CD4-positive, alpha-beta T cell treated with Interleukin-2 at 100 ng/mL for 4 hours (primary cell): ENCODE measurements around the gene DCDC1.

Source experiments
- DNase-seq: peaks from one replicate; pipeline ENCODE4 v3.0.0-alpha.2; 2020; ENCODE audit warnings: low spot score

DCDC1 gene

GRCh38 chr11:30837252-30837651, 532.3 kb downstream of the DCDC1 start:
- DNase-seq, result no peak

DNA sequence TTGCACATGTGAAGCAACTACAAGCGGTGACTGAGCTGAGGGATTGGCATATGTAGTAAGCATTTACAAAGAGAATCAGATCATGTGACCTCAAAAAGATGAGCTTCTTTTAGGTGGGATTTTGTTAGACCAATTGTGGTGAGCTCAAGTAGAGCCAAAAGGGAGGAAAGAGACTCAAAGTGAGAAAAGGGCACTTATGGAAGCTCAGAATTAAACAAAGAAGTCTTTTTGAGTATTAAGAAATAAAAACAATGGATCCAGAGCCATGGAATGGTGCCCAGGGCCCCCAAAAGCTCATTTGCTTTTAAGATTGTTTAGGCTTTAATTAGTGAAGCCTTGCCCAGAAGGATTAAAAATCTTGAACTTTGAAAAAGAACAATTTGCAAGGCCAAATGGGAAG, 536.7 kb downstream of the DCDC1 start:
- no peak for DNase-seq

DNA sequence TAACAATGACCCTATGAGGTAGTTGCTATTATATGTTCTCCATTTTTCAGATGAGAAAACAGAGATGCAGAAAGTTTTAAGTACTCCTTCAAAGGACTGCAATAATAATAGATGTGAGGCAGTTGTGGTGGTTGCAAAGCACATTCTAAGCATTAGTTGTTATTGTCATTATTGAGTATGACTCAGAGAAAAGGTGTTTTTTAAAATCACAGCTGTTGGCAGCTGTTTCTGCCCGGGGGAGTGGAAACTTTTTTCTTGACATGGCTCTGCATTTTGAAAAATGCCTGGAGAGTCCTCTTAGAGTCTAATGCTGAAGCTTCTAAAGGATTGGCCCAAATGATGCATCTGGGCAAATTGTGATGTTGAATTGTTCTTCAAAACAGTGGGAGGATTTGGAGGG, 538.9 kb downstream of the DCDC1 start:
- no peak for DNase-seq

GRCh38 chr11:30826911-30827310, 542.6 kb downstream of the DCDC1 start:
- DNase-seq, result no peak

GRCh38 chr11:30825723-30826122, 543.8 kb downstream of the DCDC1 start:
- DNase-seq, result no peak

GRCh38 chr11:30823119-30823518, 546.4 kb downstream of the DCDC1 start:
- no peak for DNase-seq

GRCh38 chr11:30821438-30821965, 548.0 kb downstream of the DCDC1 start:
- DNase-seq, result no peak

DNA sequence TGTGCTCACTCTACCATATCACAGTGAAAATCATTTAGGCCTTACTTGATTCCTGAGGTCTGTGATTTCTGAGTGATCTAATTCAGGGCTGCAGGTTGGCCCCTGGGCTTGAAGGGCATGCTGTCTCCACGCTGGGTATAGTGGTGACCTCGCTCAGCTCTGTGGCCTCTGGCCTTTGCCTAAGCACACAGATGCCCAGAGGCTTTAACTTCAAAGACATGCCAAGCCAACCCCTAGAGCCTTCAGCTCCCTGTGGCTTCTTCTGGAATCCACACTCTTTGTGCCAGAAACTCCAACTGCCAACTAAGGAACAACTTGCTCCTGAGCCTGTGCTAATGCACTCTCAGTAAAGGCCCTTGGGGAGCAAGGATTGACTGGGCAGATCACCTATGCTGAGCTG, 550.8 kb downstream of the DCDC1 start:
- no peak for DNase-seq

- no peak for DNase-seq
These were observed 552.3 kb downstream of the DCDC1 start for GRCh38 chr11:30816959-30817880.

DNA sequence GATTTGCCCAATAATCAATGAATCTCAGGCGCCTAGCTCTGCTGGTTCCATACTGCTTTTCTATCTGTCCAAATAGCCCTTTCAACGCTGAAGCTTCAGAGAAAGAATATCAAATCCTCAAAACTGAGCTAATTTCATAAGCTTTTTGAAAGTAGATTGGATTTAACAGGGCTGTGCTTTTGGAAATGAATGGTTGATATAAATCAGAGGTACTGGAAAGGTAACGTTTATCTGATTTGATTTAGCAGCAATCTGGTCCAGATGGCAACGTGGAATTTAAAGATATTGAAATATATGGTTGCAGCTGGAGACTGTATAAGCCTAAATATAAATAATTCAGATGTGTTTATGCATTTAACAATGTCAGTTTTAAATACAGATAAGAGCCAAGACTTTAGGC, 553.9 kb downstream of the DCDC1 start:
- no peak for DNase-seq

DNA sequence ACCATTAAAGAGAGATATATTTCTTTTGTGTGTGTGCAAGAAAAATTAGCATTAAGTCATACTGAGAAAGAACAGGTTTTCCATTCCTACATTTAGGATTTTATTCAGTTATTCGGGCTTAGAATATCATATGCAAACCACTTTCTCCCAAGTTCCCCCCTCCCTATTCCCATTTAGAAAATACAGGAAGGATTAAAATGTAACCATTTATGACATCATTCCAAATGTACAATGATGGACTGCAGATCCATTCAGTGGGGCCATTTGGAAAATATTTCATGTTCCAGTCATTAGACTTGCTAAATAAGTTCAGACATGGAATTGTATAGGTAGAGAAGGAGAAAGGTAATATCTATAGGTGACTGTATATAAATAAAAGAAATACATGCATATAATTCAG, 554.8 kb downstream of the DCDC1 start:
- no peak for DNase-seq
